ENCODE results near the gene RANBP3L. TPM values are rescaled to one million over a fixed set of nuclear protein-coding genes. Genes with fewer than 3 reads are reported as not detected.

The RANBP3L gene
- total RNA-seq, 1 donor from 2014 or later, result 0.13 TPM

DNA sequence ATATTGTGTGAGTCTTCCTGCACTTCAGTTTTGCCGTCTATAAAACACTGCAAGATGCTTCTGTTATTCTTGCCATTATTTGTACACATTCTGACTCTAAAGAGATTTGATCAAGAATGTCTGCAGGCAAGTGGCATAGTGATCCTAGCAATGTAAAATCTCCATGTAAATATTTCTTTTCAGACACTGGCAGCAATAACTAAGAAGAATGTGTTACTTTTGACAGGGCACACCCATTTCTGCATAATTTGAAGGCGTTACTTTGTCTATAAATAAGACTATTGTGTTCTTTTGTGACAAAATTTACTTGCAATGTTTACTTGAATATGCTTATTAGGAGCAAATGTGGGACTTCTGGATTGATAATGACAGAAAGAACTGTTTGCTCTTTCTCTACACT is 20.1 kb downstream of the RANBP3L start:
- intact Hi-C loops (cut with micrococcal nuclease), result no loop called here
- ATAC-seq (ENCODE audit: low read depth) (no peak), DNase-seq (no peak)
- Mint-ChIP-seq H3K27me3 (no peaks in the 10 kb centered on the region), H3K9me3 (peaks cover 3% of the 10 kb centered on the region), H3K4me3 (no peak overlapping the region), H3K36me3 (ENCODE audit: low read depth) (no peaks in the 10 kb centered on the region), H3K4me1 (peaks cover 12% of the 10 kb centered on the region), H3K27ac (no peak overlapping the region)
- POLR2A ChIA-PET, result no interaction called here
- no peak for TF ChIP-seq CTCF (IDR thresholded peaks at IDR 0.05)
- CTCF ChIA-PET, result no interaction called here

- intact Hi-C loops (cut with micrococcal nuclease), result no loop called here
- Mint-ChIP-seq H3K4me1 (peaks cover 12% of the 10 kb centered on the region), H3K36me3 (ENCODE audit: low read depth) (no peaks in the 10 kb centered on the region), H3K27me3 (no peaks in the 10 kb centered on the region), H3K4me3 (no peak overlapping the region), H3K9me3 (peaks cover 3% of the 10 kb centered on the region), H3K27ac (no peak overlapping the region)
- ATAC-seq (ENCODE audit: low read depth) (no peak), DNase-seq (no peak)
- ChIA-PET POLR2A (no interaction called here), CTCF (no interaction called here)
- no peak for TF ChIP-seq CTCF (IDR thresholded peaks at IDR 0.05)
Observed at GRCh38 chr5:36279054-36279698, 22.5 kb downstream of the RANBP3L start.

DNA sequence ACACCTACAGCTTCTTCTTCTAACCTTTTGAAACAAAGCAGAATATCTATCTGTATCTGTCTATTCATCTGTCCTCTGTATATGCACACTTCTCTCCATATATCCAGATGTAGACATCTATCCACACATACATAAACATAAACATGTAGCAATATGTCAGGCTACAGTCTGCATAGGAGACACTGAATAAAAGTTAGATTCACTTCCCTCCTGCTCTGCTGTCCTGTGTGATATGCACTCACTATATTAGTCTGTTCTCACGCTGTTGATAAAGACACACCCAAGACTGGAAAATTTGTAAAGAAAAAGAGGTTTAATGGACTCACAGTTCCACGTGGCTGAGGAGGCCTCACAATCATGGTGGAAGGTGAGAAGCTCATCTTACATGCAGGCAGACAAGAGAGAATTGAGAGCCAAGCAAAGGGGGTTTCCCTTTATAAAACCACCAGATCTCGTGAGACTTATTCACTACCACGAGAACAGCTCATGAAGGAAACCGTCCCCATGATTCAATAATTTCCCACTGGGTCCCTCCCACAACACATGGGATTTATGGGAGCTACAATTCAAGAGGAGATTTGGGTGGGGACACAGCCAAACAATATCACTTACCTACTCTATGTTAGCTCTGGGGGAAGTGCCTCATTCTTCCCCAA is 24.1 kb downstream of the RANBP3L start:
- no peak for ATAC-seq (ENCODE audit: low read depth)
- POLR2A ChIA-PET, result interaction anchor here (1.0 kb wide), 1 partner anchor 35 kb away, joined by 4 read pairs; the partner anchor contains the start of gene NADK2
- Mint-ChIP-seq H3K4me1 (peaks cover 9% of the 10 kb centered on the region), H3K9me3 (peaks cover 3% of the 10 kb centered on the region), H3K36me3 (ENCODE audit: low read depth) (no peaks in the 10 kb centered on the region), H3K27me3 (no peaks in the 10 kb centered on the region), H3K27ac (no peak overlapping the region), H3K4me3 (no peak overlapping the region)
- no peak for DNase-seq
- no peak for TF ChIP-seq CTCF (IDR thresholded peaks at IDR 0.05)
- intact Hi-C loops (cut with micrococcal nuclease), result no loop called here
- CTCF ChIA-PET, result interaction anchor here (1.2 to 1.5 kb wide), 3 partner anchors 9 to 36 kb away, joined by 3 to 6 read pairs (median 4); partner anchors contain the start of gene NADK2

DNA sequence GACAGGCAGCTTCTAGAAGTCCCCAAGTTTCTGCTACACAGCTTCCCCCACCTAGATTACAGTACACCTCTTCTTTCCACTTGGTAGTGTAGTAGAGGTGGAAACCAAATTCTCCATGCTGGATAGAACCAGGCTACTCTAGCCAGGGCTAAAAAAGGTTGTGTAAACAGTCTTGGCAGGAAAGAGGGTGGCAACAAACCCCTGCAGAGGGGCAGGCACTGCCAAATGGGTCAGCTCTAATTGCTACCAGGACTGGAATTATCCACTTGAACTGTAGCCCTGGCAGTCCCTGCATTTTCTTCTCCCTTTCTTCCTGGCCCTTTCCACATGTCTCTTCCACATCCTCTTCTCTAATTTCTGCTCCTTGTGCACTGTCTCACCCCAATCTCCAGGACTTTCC is 24.8 kb downstream of the RANBP3L start:
- ATAC-seq (ENCODE audit: low read depth), result no peak
- peaks cover 3% of the 10 kb centered on the region for H3K9me3 Mint-ChIP-seq
- intact Hi-C loops (cut with micrococcal nuclease), result no loop called here
- ChIA-PET POLR2A (no interaction called here), CTCF (interaction anchor here (1.5 kb wide), 2 partner anchors 11 to 35 kb away, joined by 3 to 6 read pairs; partner anchors contain the start of gene NADK2)
- no peak for TF ChIP-seq CTCF (IDR thresholded peaks at IDR 0.05)
- no peak for DNase-seq
- H3K36me3 Mint-ChIP-seq (ENCODE audit: low read depth), result no peaks in the 10 kb centered on the region
- H3K27ac Mint-ChIP-seq, result no peak overlapping the region
- H3K27me3 Mint-ChIP-seq, result no peaks in the 10 kb centered on the region
- H3K4me1 Mint-ChIP-seq, result peaks cover 9% of the 10 kb centered on the region
- H3K4me3 Mint-ChIP-seq, result no peak overlapping the region

DNA sequence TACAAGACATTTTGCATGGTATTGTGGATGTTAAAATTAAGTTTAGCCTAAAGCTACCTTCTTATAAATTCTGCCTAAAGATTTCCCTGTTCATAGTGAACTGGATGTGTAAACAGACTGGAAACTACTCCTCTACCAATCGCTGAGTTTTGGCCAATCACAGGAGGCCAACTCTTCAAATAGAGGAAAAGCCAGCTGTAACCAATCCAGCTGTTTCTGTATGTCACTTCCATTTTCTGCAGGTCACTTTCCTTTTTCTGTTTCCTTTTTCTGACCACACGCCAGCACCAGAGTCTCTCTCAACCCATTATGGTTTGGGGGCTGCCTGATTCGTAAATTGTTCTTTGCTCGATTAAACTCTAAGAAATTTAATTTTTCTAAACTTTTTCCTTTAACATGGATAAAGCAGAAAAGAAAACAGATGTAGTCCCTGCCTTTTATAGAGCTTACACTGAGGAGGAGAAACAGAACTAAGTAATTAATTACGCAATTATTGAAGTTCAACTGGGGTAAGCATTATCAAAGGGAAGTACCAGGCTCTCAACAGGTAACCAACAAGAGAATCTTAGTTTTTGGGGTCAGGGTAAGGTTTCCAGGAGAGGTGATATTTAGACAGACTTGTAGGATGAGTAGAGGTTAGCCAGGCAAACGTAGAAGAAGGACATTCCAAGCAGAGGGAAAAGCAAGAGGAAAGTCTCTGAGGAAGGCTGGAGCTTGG is 27.7 kb downstream of the RANBP3L start:
- TF ChIP-seq CTCF (IDR thresholded peaks at IDR 0.05), result no peak
- DNase-seq (no peak), ATAC-seq (ENCODE audit: low read depth) (no peak)
- Mint-ChIP-seq H3K36me3 (ENCODE audit: low read depth) (no peaks in the 10 kb centered on the region), H3K27ac (no peak overlapping the region), H3K4me1 (peaks cover 9% of the 10 kb centered on the region), H3K4me3 (no peak overlapping the region), H3K27me3 (no peaks in the 10 kb centered on the region), H3K9me3 (peaks cover 3% of the 10 kb centered on the region)
- POLR2A ChIA-PET, result no interaction called here
- CTCF ChIA-PET, result no interaction called here
- intact Hi-C loops (cut with micrococcal nuclease), result no loop called here

Data from activated B cell treated with CpG ODN at 0.5 μM for 24 hours (primary cell).